AG20443 (cell line): ENCODE measurements around the gene MALRD1.

Experiments
- DNase-seq: peaks from one replicate; pipeline ENCODE4 v3.0.0; 2012; ENCODE audit warnings: low spot score, mixed read lengths

MALRD1 gene

DNA sequence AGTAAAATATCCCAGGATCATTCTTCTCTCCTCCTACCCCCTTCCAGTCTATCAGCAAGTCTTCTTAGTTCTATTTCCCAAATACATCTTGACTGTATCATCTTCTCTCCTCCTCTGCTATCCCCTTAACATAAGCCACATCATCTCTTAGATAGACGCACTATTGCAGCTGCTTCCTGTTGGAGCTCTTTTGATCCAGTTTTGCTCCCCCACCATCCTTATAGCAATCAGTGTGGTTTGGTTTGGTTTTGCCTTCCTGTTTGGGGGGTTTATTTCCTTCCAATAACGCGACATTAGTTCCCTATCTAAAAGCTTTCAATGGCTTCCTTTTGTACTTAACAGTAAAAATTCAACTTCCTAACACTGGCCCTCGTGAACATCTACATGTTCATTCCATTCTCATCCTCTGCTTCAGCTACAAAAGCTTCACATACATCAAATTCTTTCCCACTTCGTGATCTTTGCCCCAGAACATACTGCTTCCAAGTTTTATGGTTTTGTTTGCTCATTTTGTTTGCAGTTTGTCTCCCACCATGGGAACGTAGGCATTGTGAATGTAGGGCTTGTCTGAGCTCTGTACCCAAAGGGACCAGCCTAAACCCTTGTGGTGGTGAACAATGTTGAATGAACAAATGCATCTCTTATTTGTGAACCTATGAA, 734.0 kb downstream of the MALRD1 start:
- DNase-seq = no peak

DNA sequence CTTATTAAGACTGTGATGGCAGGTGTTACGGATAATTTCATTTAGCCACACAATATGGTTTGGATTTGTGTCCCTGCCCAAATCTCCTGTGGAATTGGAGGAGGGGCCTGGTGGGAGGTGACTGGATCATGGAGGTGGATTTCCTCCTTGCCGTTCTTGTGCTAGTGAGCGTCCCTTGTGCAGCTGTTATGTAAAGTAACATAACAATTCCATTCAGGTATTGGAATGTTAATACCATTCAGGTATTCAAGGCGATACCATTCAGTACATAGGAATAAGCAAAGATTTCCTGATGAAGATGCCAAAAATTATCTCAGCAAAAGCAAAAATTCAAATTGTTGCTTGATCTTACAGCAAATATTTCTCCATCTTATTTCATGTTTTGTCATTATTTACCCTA, 735.1 kb downstream of the MALRD1 start:
- DNase-seq = no peak
